SU-DHL-6 (cell line): Measurements from ENCODE around the gene CST11.

ENCODE experiments used
- H2AFZ ChIP-seq: fragments of 200-600 bp; sonication (generic); 2 replicates; pipeline ENCODE4 v1.6.1; 2014; ENCODE audit warnings: low read depth, mild to moderate bottlenecking, moderate library complexity, mixed read lengths, antibody characterized with exemption, low read length; ENCODE audit not compliant: severe bottlenecking
- H3F3A ChIP-seq: fragments of 200-600 bp; shearing (Covaris generic); 2 replicates; pipeline ENCODE4 v1.6.0; 2016; ENCODE audit warnings: antibody characterized with exemption, mild to moderate bottlenecking; ENCODE audit not compliant: insufficient read depth
- H3K27ac ChIP-seq: fragments of 200-600 bp; sonication (generic); 2 replicates; pipeline ENCODE4 v1.5.1; 2016; ENCODE audit warnings: low read depth, mild to moderate bottlenecking, low read length, moderate library complexity, mixed read lengths
- H3K27me3 ChIP-seq: fragments of 200-600 bp; sonication (generic), shearing (Covaris generic); 2 replicates; pipeline ENCODE4 v1.6.0; 2014; ENCODE audit warnings: mild to moderate bottlenecking, low read length
- H3K36me3 ChIP-seq: fragments of 200-600 bp; sonication (generic); 2 replicates; pipeline ENCODE4 v1.6.1; 2014; ENCODE audit warnings: mild to moderate bottlenecking, low read length, mixed read lengths
- H3K4me2 ChIP-seq: fragments of 300-600, 200-600 bp; shearing (Covaris generic), sonication (generic); 2 replicates; pipeline ENCODE4 v1.6.0; 2014; ENCODE audit warnings: low read length, low read depth, mild to moderate bottlenecking; ENCODE audit not compliant: poor library complexity, severe bottlenecking
- H3K4me3 ChIP-seq: fragments of 200-600 bp; sonication (generic); 2 replicates; pipeline ENCODE4 v1.5.1; 2014; ENCODE audit warnings: antibody characterized with exemption, low read length, mild to moderate bottlenecking, mixed read lengths; ENCODE audit not compliant: insufficient read depth, poor library complexity, severe bottlenecking
- H3K79me2 ChIP-seq: fragments of 200-600 bp; sonication (generic); 2 replicates; pipeline ENCODE4 v1.6.1; 2014; ENCODE audit warnings: mild to moderate bottlenecking, low read length, moderate library complexity; ENCODE audit not compliant: insufficient read depth
- H3K9ac ChIP-seq: fragments of 200-600 bp; sonication (generic); 2 replicates; pipeline ENCODE4 v1.7.0; 2014; ENCODE audit warnings: mild to moderate bottlenecking, low read length
- H3K9me2 ChIP-seq: fragments of 200-600 bp; sonication (generic); replicated peaks from 2 replicates; pipeline ENCODE4 v1.6.1; 2014; ENCODE audit warnings: low read length; ENCODE audit not compliant: insufficient read depth
- H3K9me3 ChIP-seq: fragments of 200-600 bp; sonication (generic); 2 replicates; pipeline ENCODE4 v1.6.1; 2014; ENCODE audit warnings: low read length, mixed read lengths; ENCODE audit not compliant: insufficient read depth
- H4K20me1 ChIP-seq: fragments of 200-600 bp; sonication (generic); 2 replicates; pipeline ENCODE4 v1.6.1; 2014; ENCODE audit warnings: low read depth, mild to moderate bottlenecking, antibody characterized with exemption, low read length, moderate library complexity, mixed read lengths
- CTCF ChIP-seq: fragments of 200-600 bp; sonication (generic); IDR thresholded peaks from one replicate; pipeline ENCODE4 v1.5.1; 2017; ENCODE audit warnings: antibody characterized with exemption, mild to moderate bottlenecking, low read length, moderate library complexity; ENCODE audit not compliant: insufficient read depth, poor library complexity, severe bottlenecking
- EZH2phosphoT487 ChIP-seq: fragments of 200-600 bp; sonication (generic), shearing (Covaris generic); conservative IDR thresholded peaks from 2 replicates; pipeline ENCODE4 v1.6.1; 2018; ENCODE audit warnings: mild to moderate bottlenecking, antibody characterized with exemption, low read length, moderate library complexity, mixed read lengths

CST11 gene

GRCh38 chr20:23452776-23453175, at the start of gene CST11:
Gene CST11 (minus strand): TSS chr20:23452876. CDS start chr20:23452811, 65 bp downstream.
- H3K9me2 ChIP-seq = no peaks in the 10 kb centered on the region
- H3K4me3 ChIP-seq = no peak within 1 kb of the TSS
- TF ChIP-seq CTCF = no peak
- no peak for TF ChIP-seq EZH2phosphoT487
- no peaks in the 10 kb centered on the region for H3F3A ChIP-seq
- no peak within 1 kb of the TSS for H3K9ac ChIP-seq
- no peak within 1 kb of the TSS for H3K27ac ChIP-seq
- H3K36me3 ChIP-seq = no peaks in the 10 kb centered on the region
- no peak within 1 kb of the TSS for H2AFZ ChIP-seq
- no peaks in the 10 kb centered on the region for H3K27me3 ChIP-seq
- H3K9me3 ChIP-seq = no peaks in the 10 kb centered on the region
- H4K20me1 ChIP-seq = no peaks in the 10 kb centered on the region
- no peaks in the 10 kb centered on the region for H3K79me2 ChIP-seq
- no peak within 1 kb of the TSS for H3K4me2 ChIP-seq

- Histone ChIP-seq H3K36me3 (no peaks in the 10 kb centered on the region), H3K9ac (no peak overlapping the region), H3K4me3 (no peak overlapping the region), H3K27me3 (no peaks in the 10 kb centered on the region), H2AFZ (no peak overlapping the region), H3K79me2 (no peaks in the 10 kb centered on the region), H3K27ac (no peak overlapping the region), H3K4me2 (no peak overlapping the region), H3K9me2 (no peaks in the 10 kb centered on the region), H3F3A (no peaks in the 10 kb centered on the region), H4K20me1 (no peaks in the 10 kb centered on the region), H3K9me3 (no peaks in the 10 kb centered on the region)
- TF ChIP-seq CTCF = no peak
- no peak for TF ChIP-seq EZH2phosphoT487
Observed at GRCh38 chr20:23501926-23502325, 49.2 kb upstream of the CST11 start.

GRCh38 chr20:23497536-23497935, 44.9 kb upstream of the CST11 start:
- H3K9me2 ChIP-seq = no peaks in the 10 kb centered on the region
- no peaks in the 10 kb centered on the region for H3K27me3 ChIP-seq
- no peak overlapping the region for H3K4me3 ChIP-seq
- no peak overlapping the region for H3K27ac ChIP-seq
- no peak for TF ChIP-seq EZH2phosphoT487
- TF ChIP-seq CTCF = no peak
- no peak overlapping the region for H2AFZ ChIP-seq
- no peaks in the 10 kb centered on the region for H3K36me3 ChIP-seq
- H3K79me2 ChIP-seq = no peaks in the 10 kb centered on the region
- H4K20me1 ChIP-seq = no peaks in the 10 kb centered on the region
- H3K4me2 ChIP-seq = no peak overlapping the region
- no peak overlapping the region for H3K9ac ChIP-seq
- no peaks in the 10 kb centered on the region for H3F3A ChIP-seq
- no peaks in the 10 kb centered on the region for H3K9me3 ChIP-seq
